Mesodermal cell (in vitro differentiated cells): ENCODE results near the gene ATXN10.
"Not testable (repeated sequence)": the region's sequence is repeated elsewhere in the genome, so short reads cannot be mapped to it uniquely, and the experiment has no call there.

ENCODE experiments used
- H3K27ac ChIP-seq: 2 replicates; pipeline ENCODE4 v1.7.0; 2013; ENCODE audit warnings: mild to moderate bottlenecking, low read depth, low read length, moderate library complexity; ENCODE audit not compliant: severe bottlenecking
- H3K36me3 ChIP-seq: 2 replicates; pipeline ENCODE4 v1.7.1; 2013; ENCODE audit warnings: mild to moderate bottlenecking, low read length, moderate library complexity; ENCODE audit not compliant: control insufficient read depth, insufficient read depth
- H3K4me1 ChIP-seq: one replicate; pipeline ENCODE4 v1.7.1; 2013; ENCODE audit warnings: mild to moderate bottlenecking, low read length; ENCODE audit not compliant: insufficient read depth, control insufficient read depth, poor library complexity, severe bottlenecking
- H3K4me3 ChIP-seq: 2 replicates; pipeline ENCODE4 v1.7.0; 2013; ENCODE audit warnings: low read length, control low read depth, mild to moderate bottlenecking; ENCODE audit not compliant: insufficient read depth, poor library complexity, severe bottlenecking; ENCODE audit errors: extremely low read depth
- H3K9me3 ChIP-seq: 2 replicates; pipeline ENCODE4 v1.7.1; 2013; ENCODE audit warnings: mild to moderate bottlenecking, low read length, moderate library complexity; ENCODE audit not compliant: control insufficient read depth
- WGBS, 2 experiments: methylation state at CpG; one replicate each; pipeline ENCODE4 v1.1.5; 2013; ENCODE audit warnings: missing lambda C conversion rate in 2 of 2; ENCODE audit not compliant: insufficient coverage in 2 of 2; 5-methylcytosine and 5-hydroxymethylcytosine counted together

The ATXN10 gene

GRCh38 chr22:45784357-45785277 lies 113.0 kb downstream of the ATXN10 start:
- Histone ChIP-seq H3K36me3 (peaks cover 3% of the 10 kb centered on the region), H3K27ac (no peak overlapping the region), H3K4me3 (no peak overlapping the region), H3K9me3 (no peaks in the 10 kb centered on the region), H3K4me1 (peaks cover 4% of the 10 kb centered on the region)
- WGBS, 2 experiments, result 86 to 96% methylated on average over 5 to 9 of the region's 12 CpGs

- 91 to 94% methylated on average over 7 to 8 of the region's 8 CpGs for WGBS, 2 experiments
- H3K4me3 ChIP-seq, result no peak overlapping the region
- H3K36me3 ChIP-seq, result peaks cover 6% of the 10 kb centered on the region
- H3K4me1 ChIP-seq, result peaks cover 4% of the 10 kb centered on the region
- H3K9me3 ChIP-seq, result no peaks in the 10 kb centered on the region
- no peak overlapping the region for H3K27ac ChIP-seq
These were observed 113.8 kb downstream of the ATXN10 start for GRCh38 chr22:45785458-45785857.

- Histone ChIP-seq H3K9me3 (no peaks in the 10 kb centered on the region), H3K4me1 (peaks cover 4% of the 10 kb centered on the region), H3K4me3 (no peak overlapping the region), H3K36me3 (peaks cover 11% of the 10 kb centered on the region), H3K27ac (no peak overlapping the region)
- WGBS, 2 experiments, result 50 to 86% methylated on average over 1 of the region's 2 CpGs
These were observed 115.1 kb downstream of the ATXN10 start for GRCh38 chr22:45786726-45787125.

- Histone ChIP-seq H3K36me3 (peaks cover 17% of the 10 kb centered on the region), H3K4me3 (no peak overlapping the region), H3K27ac (no peak overlapping the region), H3K4me1 (peaks cover 4% of the 10 kb centered on the region), H3K9me3 (no peaks in the 10 kb centered on the region)
- 100% methylated on average over 1 of the region's 2 CpGs for WGBS, 2 experiments
These were observed 116.1 kb downstream of the ATXN10 start for GRCh38 chr22:45787759-45788158.

GRCh38 chr22:45788522-45788921 lies 116.9 kb downstream of the ATXN10 start:
- Histone ChIP-seq H3K9me3 (peaks cover 2% of the 10 kb centered on the region), H3K4me3 (no peak overlapping the region), H3K4me1 (peaks cover 4% of the 10 kb centered on the region), H3K36me3 (peaks cover 21% of the 10 kb centered on the region), H3K27ac (no peak overlapping the region)
- 89 to 98% methylated on average over 5 to 6 of the region's 8 CpGs for WGBS, 2 experiments

- Histone ChIP-seq H3K27ac (no peak overlapping the region), H3K4me3 (no peak overlapping the region), H3K4me1 (no peaks in the 10 kb centered on the region), H3K9me3 (peaks cover 8% of the 10 kb centered on the region), H3K36me3 (peaks cover 30% of the 10 kb centered on the region)
- 82 to 100% methylated on average over 1 of the region's 1 CpG for WGBS, 2 experiments
These were observed 118.8 kb downstream of the ATXN10 start for GRCh38 chr22:45790401-45790800.

GRCh38 chr22:45793161-45793560 lies 121.5 kb downstream of the ATXN10 start:
- Histone ChIP-seq H3K27ac (no peak overlapping the region), H3K4me3 (no peak overlapping the region), H3K9me3 (peaks cover 27% of the 10 kb centered on the region), H3K36me3 (peaks cover 53% of the 10 kb centered on the region), H3K4me1 (no peaks in the 10 kb centered on the region)
- 97 to 100% methylated on average over 2 to 3 of the region's 3 CpGs for WGBS, 2 experiments

GRCh38 chr22:45793892-45794291 lies 122.3 kb downstream of the ATXN10 start:
- no peaks in the 10 kb centered on the region for H3K4me1 ChIP-seq
- 83 to 93% methylated on average over 1 to 2 of the region's 2 CpGs for WGBS, 2 experiments
- peaks cover 32% of the 10 kb centered on the region for H3K9me3 ChIP-seq
- H3K27ac ChIP-seq, result no peak overlapping the region
- no peak overlapping the region for H3K4me3 ChIP-seq
- peaks cover 60% of the 10 kb centered on the region for H3K36me3 ChIP-seq

GRCh38 chr22:45796009-45796408 lies 124.4 kb downstream of the ATXN10 start:
- not testable (repeated sequence) for H3K4me3 ChIP-seq, H3K27ac ChIP-seq, H3K4me1 ChIP-seq
- H3K36me3 ChIP-seq, result peaks cover 64% of the 10 kb centered on the region
- peaks cover 32% of the 10 kb centered on the region for H3K9me3 ChIP-seq
- WGBS, 2 experiments, result 85 to 93% methylated on average over 8 to 9 of the region's 9 CpGs

- Histone ChIP-seq H3K36me3 (peaks cover 55% of the 10 kb centered on the region), H3K9me3 (peaks cover 24% of the 10 kb centered on the region), H3K4me1 (peaks cover 8% of the 10 kb centered on the region), H3K4me3 (no peak overlapping the region), H3K27ac (no peak overlapping the region)
- 83 to 100% methylated on average over 1 of the region's 2 CpGs for WGBS, 2 experiments
These were observed 127.7 kb downstream of the ATXN10 start for GRCh38 chr22:45799291-45799690.

GRCh38 chr22:45802054-45802453 lies 130.4 kb downstream of the ATXN10 start:
- peaks cover 40% of the 10 kb centered on the region for H3K36me3 ChIP-seq

More at GRCh38 chr22:45802054-45802453, 130.4 kb downstream of the ATXN10 start:
- Histone ChIP-seq H3K4me3 (no peak overlapping the region), H3K27ac (no peak overlapping the region), H3K9me3 (peaks cover 9% of the 10 kb centered on the region), H3K4me1 (peaks cover 15% of the 10 kb centered on the region)
- WGBS, 2 experiments, result 80 to 83% methylated on average over 1 to 2 of the region's 4 CpGs
